ENCODE data around the gene ABCC11. TPM values are rescaled to one million over a fixed set of nuclear protein-coding genes. Genes with fewer than 3 reads are reported as not detected.
A peak's percentile ranks its signal among the peaks of the same experiment; 100 is the strongest.

ABCC11 gene
- total RNA-seq, 1 donor from 2014 or later: 0.72 TPM

GRCh38 chr16:48271728-48272127 is 24.4 kb upstream of the ABCC11 start:
- H3K36me3 Mint-ChIP-seq (ENCODE audit: low read depth, unreplicated experiment): no peaks in the 10 kb centered on the region
- peaks cover 23% of the 10 kb centered on the region for H3K4me1 Mint-ChIP-seq (ENCODE audit: unreplicated experiment)
- no peak for DNase-seq (ENCODE audit: low spot score)
- H3K4me3 Mint-ChIP-seq (ENCODE audit: unreplicated experiment): no peak overlapping the region
- H3K27me3 Mint-ChIP-seq (ENCODE audit: unreplicated experiment): no peaks in the 10 kb centered on the region
- H3K27ac Mint-ChIP-seq (ENCODE audit: unreplicated experiment): no peak overlapping the region
- H3K9me3 Mint-ChIP-seq (ENCODE audit: unreplicated experiment): no peaks in the 10 kb centered on the region
- TF ChIP-seq, protein P1, sequence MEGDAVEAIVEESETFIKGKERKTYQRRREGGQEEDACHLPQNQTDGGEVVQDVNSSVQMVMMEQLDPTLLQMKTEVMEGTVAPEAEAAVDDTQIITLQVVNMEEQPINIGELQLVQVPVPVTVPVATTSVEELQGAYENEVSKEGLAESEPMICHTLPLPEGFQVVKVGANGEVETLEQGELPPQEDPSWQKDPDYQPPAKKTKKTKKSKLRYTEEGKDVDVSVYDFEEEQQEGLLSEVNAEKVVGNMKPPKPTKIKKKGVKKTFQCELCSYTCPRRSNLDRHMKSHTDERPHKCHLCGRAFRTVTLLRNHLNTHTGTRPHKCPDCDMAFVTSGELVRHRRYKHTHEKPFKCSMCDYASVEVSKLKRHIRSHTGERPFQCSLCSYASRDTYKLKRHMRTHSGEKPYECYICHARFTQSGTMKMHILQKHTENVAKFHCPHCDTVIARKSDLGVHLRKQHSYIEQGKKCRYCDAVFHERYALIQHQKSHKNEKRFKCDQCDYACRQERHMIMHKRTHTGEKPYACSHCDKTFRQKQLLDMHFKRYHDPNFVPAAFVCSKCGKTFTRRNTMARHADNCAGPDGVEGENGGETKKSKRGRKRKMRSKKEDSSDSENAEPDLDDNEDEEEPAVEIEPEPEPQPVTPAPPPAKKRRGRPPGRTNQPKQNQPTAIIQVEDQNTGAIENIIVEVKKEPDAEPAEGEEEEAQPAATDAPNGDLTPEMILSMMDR (IDR thresholded peaks at IDR 0.05; ENCODE audit: unreplicated experiment): no peak

DNA sequence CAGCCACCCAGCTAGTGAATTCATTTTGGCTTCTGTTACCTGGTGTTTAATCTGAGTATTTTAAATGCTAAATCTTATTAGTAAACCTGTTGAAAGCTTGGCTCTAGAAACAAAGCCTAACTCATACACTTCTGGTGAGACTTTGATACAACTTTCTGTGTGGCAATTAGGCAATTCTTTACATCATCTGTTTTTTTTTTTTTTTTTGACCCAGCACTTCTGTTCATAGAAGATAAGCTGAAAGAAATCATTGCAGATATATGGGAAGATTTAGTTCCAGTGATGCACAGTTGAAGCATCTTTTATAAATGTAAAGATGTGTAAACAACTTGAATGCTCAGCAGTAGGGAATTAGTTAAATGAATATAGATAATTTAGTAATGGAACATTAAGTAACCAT is 21.7 kb upstream of the ABCC11 start:
- DNase-seq (ENCODE audit: low spot score): no peak
- Mint-ChIP-seq H3K27me3 (ENCODE audit: unreplicated experiment) (no peaks in the 10 kb centered on the region), H3K4me1 (ENCODE audit: unreplicated experiment) (peaks cover 10% of the 10 kb centered on the region), H3K4me3 (ENCODE audit: unreplicated experiment) (no peak overlapping the region), H3K36me3 (ENCODE audit: low read depth, unreplicated experiment) (peaks cover 9% of the 10 kb centered on the region), H3K9me3 (ENCODE audit: unreplicated experiment) (no peaks in the 10 kb centered on the region), H3K27ac (ENCODE audit: unreplicated experiment) (no peak overlapping the region)
- TF ChIP-seq, protein P1 (IDR thresholded peaks at IDR 0.05; ENCODE audit: unreplicated experiment): no peak

GRCh38 chr16:48262631-48263030 is 15.3 kb upstream of the ABCC11 start:
- TF ChIP-seq, protein P1 (IDR thresholded peaks at IDR 0.05; ENCODE audit: unreplicated experiment): no peak
- Mint-ChIP-seq H3K4me1 (ENCODE audit: unreplicated experiment) (no peaks in the 10 kb centered on the region), H3K27me3 (ENCODE audit: unreplicated experiment) (no peaks in the 10 kb centered on the region), H3K9me3 (ENCODE audit: unreplicated experiment) (no peaks in the 10 kb centered on the region), H3K27ac (ENCODE audit: unreplicated experiment) (no peak overlapping the region), H3K36me3 (ENCODE audit: low read depth, unreplicated experiment) (peaks cover 39% of the 10 kb centered on the region), H3K4me3 (ENCODE audit: unreplicated experiment) (peak overlapping the region; percentile 16)
- DNase-seq (ENCODE audit: low spot score): no peak

- TF ChIP-seq, protein P1 (IDR thresholded peaks at IDR 0.05; ENCODE audit: unreplicated experiment): no peak
- Mint-ChIP-seq H3K4me1 (ENCODE audit: unreplicated experiment) (no peaks in the 10 kb centered on the region), H3K9me3 (ENCODE audit: unreplicated experiment) (no peaks in the 10 kb centered on the region), H3K4me3 (ENCODE audit: unreplicated experiment) (no peak overlapping the region), H3K27me3 (ENCODE audit: unreplicated experiment) (no peaks in the 10 kb centered on the region), H3K36me3 (ENCODE audit: low read depth, unreplicated experiment) (peaks cover 39% of the 10 kb centered on the region), H3K27ac (ENCODE audit: unreplicated experiment) (no peak overlapping the region)
- no peak for DNase-seq (ENCODE audit: low spot score)
These were observed 14.2 kb upstream of the ABCC11 start for GRCh38 chr16:48261569-48261968.

DNA sequence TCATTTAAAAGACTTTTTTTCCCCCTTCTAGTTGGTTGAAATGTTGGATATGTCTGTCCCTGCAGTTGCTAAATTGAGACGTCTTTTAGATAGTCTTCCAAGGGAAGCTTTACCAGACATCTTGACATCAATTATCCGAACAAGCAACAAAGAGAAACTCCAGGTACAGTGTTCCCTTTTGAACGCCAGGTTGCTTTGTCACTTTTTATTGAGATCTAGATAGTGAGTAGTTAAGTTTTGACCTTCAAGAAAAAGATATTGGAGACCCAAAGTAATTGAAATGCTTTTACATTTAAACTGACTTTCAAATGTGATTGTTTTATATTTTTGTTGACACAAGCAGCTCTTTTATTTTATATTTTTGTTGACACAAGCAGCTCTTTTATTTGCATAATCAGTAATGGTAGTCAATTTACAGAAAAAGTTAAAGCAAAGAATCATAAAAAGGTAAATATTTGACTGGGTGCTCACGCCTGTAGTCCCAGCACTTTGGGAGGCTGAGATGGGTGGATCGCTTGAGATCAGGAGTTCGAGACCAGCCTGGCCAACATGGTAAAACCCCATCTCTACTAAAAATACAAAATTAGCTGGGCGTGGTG is 9.3 kb upstream of the ABCC11 start:
- H3K36me3 Mint-ChIP-seq (ENCODE audit: low read depth, unreplicated experiment): peaks cover 20% of the 10 kb centered on the region
- no peaks in the 10 kb centered on the region for H3K27me3 Mint-ChIP-seq (ENCODE audit: unreplicated experiment)
- H3K4me1 Mint-ChIP-seq (ENCODE audit: unreplicated experiment): peaks cover 6% of the 10 kb centered on the region
- TF ChIP-seq, protein P1 (IDR thresholded peaks at IDR 0.05; ENCODE audit: unreplicated experiment): no peak
- H3K27ac Mint-ChIP-seq (ENCODE audit: unreplicated experiment): no peak overlapping the region
- H3K4me3 Mint-ChIP-seq (ENCODE audit: unreplicated experiment): no peak overlapping the region
- no peak for DNase-seq (ENCODE audit: low spot score)
- H3K9me3 Mint-ChIP-seq (ENCODE audit: unreplicated experiment): no peaks in the 10 kb centered on the region

Data from endothelial cell (in vitro differentiated cells).